Mucosa of rectum (tissue), 2 donors: ENCODE data around the gene ZNF441.

Experiments
- H3K27ac ChIP-seq, 2 donors: one replicate each; pipeline ENCODE4 v1.7.0; 2013; ENCODE audit warnings: inconsistent platforms in 2 of 2, low read depth in 2 of 2, low read length in 2 of 2
- H3K27me3 ChIP-seq, 2 donors: one replicate each; pipeline ENCODE4 v1.7.0; 2013; ENCODE audit warnings: low read length in 2 of 2; ENCODE audit not compliant: control insufficient read depth in 2 of 2, insufficient read depth in 2 of 2
- H3K36me3 ChIP-seq, 2 donors: one replicate each; pipeline ENCODE4 v1.7.0; 2013; ENCODE audit warnings: low read length in 2 of 2; ENCODE audit not compliant: control insufficient read depth in 2 of 2, insufficient read depth in 2 of 2
- H3K4me1 ChIP-seq, 2 donors: one replicate each; pipeline ENCODE4 v1.7.0; 2013; ENCODE audit warnings: low read length in 2 of 2, mild to moderate bottlenecking in 1 of 2; ENCODE audit not compliant: control insufficient read depth in 2 of 2, insufficient read depth in 2 of 2
- H3K4me3 ChIP-seq, 2 donors: one replicate each; pipeline ENCODE4 v1.7.0; 2013; ENCODE audit warnings: low read length in 2 of 2
- H3K9ac ChIP-seq, 2 donors: one replicate each; pipeline ENCODE4 v1.7.0; 2013; ENCODE audit warnings: low read length in 2 of 2, low read depth in 1 of 2, mild to moderate bottlenecking in 1 of 2
- H3K9me3 ChIP-seq, 2 donors: one replicate each; pipeline ENCODE4 v1.7.0; 2013; ENCODE audit warnings: low read length in 2 of 2; ENCODE audit not compliant: control insufficient read depth in 2 of 2
- donor health status: healthy.
- donor health status: Normal muscosa, but diverticular disease.

Gene ZNF441

GRCh38 chr19:11747277-11747676 lies 19.5 kb upstream of the ZNF441 start:
- no peak overlapping the region for H3K9ac ChIP-seq
- H3K27ac ChIP-seq = no peak overlapping the region
- H3K4me1 ChIP-seq = no peaks in the 10 kb centered on the region
- no peaks in the 10 kb centered on the region for H3K36me3 ChIP-seq
- no peaks in the 10 kb centered on the region for H3K27me3 ChIP-seq
- H3K9me3 ChIP-seq = peaks cover 0 to 5% of the 10 kb centered on the region in 2 donors
- H3K4me3 ChIP-seq = no peak overlapping the region

- Histone ChIP-seq H3K4me3 (no peak overlapping the region), H3K4me1 (no peaks in the 10 kb centered on the region), H3K9ac (no peak overlapping the region), H3K9me3 (peaks cover 0 to 7% of the 10 kb centered on the region in 2 donors), H3K27ac (no peak overlapping the region), H3K36me3 (no peaks in the 10 kb centered on the region), H3K27me3 (no peaks in the 10 kb centered on the region)
Measured at GRCh38 chr19:11749751-11750150, 17.0 kb upstream of the ZNF441 start.

GRCh38 chr19:11752244-11752736 lies 14.5 kb upstream of the ZNF441 start:
- no peaks in the 10 kb centered on the region for H3K36me3 ChIP-seq
- no peaks in the 10 kb centered on the region for H3K27me3 ChIP-seq
- H3K9me3 ChIP-seq = peaks cover 7 to 9% of the 10 kb centered on the region in 2 donors
- no peak overlapping the region for H3K4me3 ChIP-seq
- H3K9ac ChIP-seq = no peak overlapping the region
- H3K4me1 ChIP-seq = no peaks in the 10 kb centered on the region
- H3K27ac ChIP-seq = no peak overlapping the region

- Histone ChIP-seq H3K9me3 (peaks cover 2 to 9% of the 10 kb centered on the region in 2 donors), H3K27me3 (no peaks in the 10 kb centered on the region), H3K4me1 (no peaks in the 10 kb centered on the region), H3K9ac (no peak overlapping the region), H3K27ac (no peak overlapping the region), H3K4me3 (no peak overlapping the region), H3K36me3 (no peaks in the 10 kb centered on the region)
Measured at GRCh38 chr19:11754663-11755062, 12.1 kb upstream of the ZNF441 start.

- H3K9me3 ChIP-seq = peaks cover 2 to 9% of the 10 kb centered on the region in 2 donors
- H3K36me3 ChIP-seq = no peaks in the 10 kb centered on the region
- H3K4me3 ChIP-seq = no peak overlapping the region
- H3K4me1 ChIP-seq = no peaks in the 10 kb centered on the region
- H3K9ac ChIP-seq = no peak overlapping the region
- no peak overlapping the region for H3K27ac ChIP-seq
- H3K27me3 ChIP-seq = no peaks in the 10 kb centered on the region
Measured at GRCh38 chr19:11756965-11757364, 9.8 kb upstream of the ZNF441 start.

- H3K4me1 ChIP-seq = no peaks in the 10 kb centered on the region
- no peaks in the 10 kb centered on the region for H3K36me3 ChIP-seq
- no peaks in the 10 kb centered on the region for H3K27me3 ChIP-seq
- H3K9ac ChIP-seq = no peak overlapping the region
- peaks cover 0 to 9% of the 10 kb centered on the region in 2 donors for H3K9me3 ChIP-seq
- no peak overlapping the region for H3K27ac ChIP-seq
- no peak overlapping the region for H3K4me3 ChIP-seq
Measured at GRCh38 chr19:11759805-11760204, 7.0 kb upstream of the ZNF441 start.

GRCh38 chr19:11763117-11763516 lies 3.7 kb upstream of the ZNF441 start:
- no peak overlapping the region for H3K4me3 ChIP-seq
- no peak overlapping the region for H3K27ac ChIP-seq
- no peaks in the 10 kb centered on the region for H3K36me3 ChIP-seq

GRCh38 chr19:11763611-11764010 lies 3.2 kb upstream of the ZNF441 start:
- no peak overlapping the region for H3K4me3 ChIP-seq

More at GRCh38 chr19:11763117-11763516, 3.7 kb upstream of the ZNF441 start:
- Histone ChIP-seq H3K4me1 (peaks cover 5 to 10% of the 10 kb centered on the region in 2 donors), H3K27me3 (no peaks in the 10 kb centered on the region), H3K9me3 (no peaks in the 10 kb centered on the region), H3K9ac (no peak overlapping the region)

GRCh38 chr19:11767633-11768133 lies 883 bp downstream of the ZNF441 start:
- H3K9ac ChIP-seq = peak overlapping the region; percentile 75 to 91
- H3K27ac ChIP-seq = peak overlapping the region; percentile 90 to 94
- no peaks in the 10 kb centered on the region for H3K27me3 ChIP-seq
- H3K4me3 ChIP-seq = peak overlapping the region; percentile 87
- H3K4me1 ChIP-seq = peaks cover 8 to 15% of the 10 kb centered on the region in 2 donors
- H3K9me3 ChIP-seq = no peaks in the 10 kb centered on the region
- H3K36me3 ChIP-seq = no peaks in the 10 kb centered on the region

More at GRCh38 chr19:11763611-11764010, 3.2 kb upstream of the ZNF441 start:
- Histone ChIP-seq H3K9ac (no peak overlapping the region), H3K9me3 (no peaks in the 10 kb centered on the region), H3K27ac (no peak overlapping the region), H3K4me1 (peaks cover 8 to 14% of the 10 kb centered on the region in 2 donors), H3K36me3 (no peaks in the 10 kb centered on the region), H3K27me3 (no peaks in the 10 kb centered on the region)

GRCh38 chr19:11769995-11770394 lies 3.2 kb downstream of the ZNF441 start:
- Histone ChIP-seq H3K4me1 (peaks cover 8 to 15% of the 10 kb centered on the region in 2 donors), H3K9me3 (peaks cover 1 to 2% of the 10 kb centered on the region in 2 donors)

More at GRCh38 chr19:11769995-11770394, 3.2 kb downstream of the ZNF441 start:
- Histone ChIP-seq H3K9ac (no peak overlapping the region), H3K27me3 (no peaks in the 10 kb centered on the region), H3K4me3 (no peak overlapping the region), H3K27ac (no peak overlapping the region), H3K36me3 (no peaks in the 10 kb centered on the region)
